ENCODE results near the gene YTHDF1.
"Not testable (repeated sequence)": the region's sequence is repeated elsewhere in the genome, so short reads cannot be mapped to it uniquely, and the experiment has no call there.

YTHDF1 gene

DNA sequence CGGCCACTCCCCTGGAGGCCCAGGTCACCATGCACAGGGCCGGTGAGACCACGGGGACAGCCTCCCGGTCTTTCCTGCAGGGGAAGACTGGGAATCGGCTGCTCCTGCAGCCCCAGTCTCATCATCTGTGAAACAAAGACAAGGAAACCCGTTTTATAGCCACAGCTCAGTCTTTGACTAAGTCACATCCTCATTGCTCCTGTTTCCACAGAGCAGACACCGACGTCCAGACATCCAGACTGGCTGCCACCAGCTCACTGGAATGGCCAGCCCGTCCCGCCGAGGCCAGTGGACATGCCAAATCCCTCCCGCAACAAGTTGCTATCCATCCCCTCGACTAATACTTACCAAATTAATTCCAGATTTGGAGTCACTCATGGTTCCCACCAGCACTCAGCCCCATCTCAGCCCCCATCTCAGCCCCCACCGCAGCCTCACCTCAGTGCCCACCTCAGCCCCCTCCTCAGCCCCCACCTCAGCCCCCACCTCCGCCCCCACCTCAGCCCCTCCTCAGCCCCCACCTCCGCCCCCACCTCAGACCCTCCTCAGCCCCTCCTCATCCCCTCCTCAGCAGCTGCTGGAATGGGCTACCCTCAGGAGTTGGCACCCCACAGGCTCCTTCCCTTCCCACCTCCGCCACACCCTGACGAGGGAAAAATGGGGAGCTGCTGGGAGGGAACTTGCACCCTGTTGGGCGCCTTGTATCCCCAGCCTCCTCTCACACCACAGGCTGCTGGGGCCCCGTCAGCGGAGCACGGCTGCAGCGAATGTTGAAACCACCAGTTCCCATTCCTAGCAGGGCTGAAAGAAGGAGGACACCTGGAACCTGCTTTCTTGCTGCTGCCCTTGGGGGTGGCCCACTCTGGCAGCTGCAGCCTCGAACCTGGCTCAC lies 48.7 kb downstream of the YTHDF1 start:
- DNase-seq = no peak

DNA sequence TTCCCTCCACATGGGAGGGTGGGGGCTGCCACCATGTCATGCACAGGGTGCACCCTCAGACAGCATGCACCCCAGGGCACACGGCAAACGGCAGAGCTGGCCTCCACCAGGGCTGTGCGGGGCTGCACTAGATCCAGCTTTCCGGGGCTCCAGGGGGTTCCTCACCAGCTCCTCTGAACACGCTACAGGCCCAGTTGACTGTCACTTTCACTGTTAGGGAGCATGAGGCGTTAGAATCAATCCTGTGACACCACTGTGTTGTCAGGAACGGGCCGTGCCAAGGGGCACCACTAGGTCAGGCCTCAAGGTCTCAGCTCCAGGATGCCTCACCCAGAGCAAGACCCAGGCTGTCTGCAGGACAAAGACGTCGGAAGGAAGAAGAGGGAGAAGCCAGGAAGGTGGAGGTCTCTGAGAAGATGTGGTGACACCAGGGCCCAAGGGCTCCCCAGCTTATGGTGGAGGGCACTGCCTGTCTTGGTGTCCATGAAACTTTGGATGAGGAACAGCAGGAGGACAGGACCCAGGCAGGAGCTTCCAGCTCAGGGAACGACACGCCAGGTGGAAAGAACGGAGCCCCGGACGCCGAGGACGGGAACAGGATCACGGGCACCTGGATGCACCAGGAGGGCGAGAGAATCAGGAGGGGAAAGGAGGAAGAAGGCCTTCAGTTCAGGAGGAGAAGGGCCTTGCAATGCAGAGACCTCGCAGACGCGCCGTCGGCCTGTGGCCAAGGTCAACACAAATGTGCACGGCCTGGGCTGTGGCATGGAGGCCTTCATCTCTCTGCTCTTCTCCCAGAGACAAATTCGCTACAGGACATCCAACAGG lies 49.5 kb downstream of the YTHDF1 start:
- no peak for DNase-seq

DNA sequence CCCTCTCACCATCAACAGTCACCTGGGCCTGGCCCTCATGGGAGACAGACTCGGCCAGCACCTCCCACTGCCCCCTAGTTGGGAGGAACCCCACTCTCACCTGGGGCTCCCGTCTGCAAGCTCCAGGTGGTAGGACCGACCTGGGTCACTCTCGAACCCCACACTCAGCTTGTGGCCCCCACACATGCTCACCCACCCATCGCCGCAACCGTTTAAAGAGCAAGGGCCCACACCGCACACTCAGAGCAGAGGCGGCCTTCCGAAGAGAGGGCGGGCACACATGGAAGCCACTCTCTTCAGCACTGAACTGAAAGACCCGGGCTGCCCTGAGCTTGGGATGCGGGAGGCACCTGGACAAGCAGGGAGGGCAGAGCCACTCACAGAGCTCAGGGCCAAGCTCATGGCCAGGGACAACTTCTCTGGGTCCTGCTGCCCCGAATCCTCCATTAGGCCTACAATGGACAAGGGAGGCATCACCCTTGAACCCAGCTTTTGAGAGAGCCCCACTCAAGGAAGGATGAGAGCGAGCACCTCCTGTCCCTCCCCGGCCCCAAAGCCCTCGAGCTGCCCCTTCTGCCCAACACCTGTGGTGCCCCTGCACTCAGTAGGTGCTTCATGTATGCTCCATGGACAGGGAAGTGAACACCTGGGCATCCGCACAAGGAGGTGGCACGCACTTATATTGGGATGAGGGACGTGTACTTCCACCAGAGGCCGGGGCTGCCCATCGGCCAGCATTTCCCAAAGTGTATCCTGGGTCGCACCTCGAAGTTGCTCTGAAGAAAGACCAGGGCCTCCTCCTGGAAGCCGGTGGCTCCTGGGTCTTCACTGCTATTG lies 50.4 kb downstream of the YTHDF1 start:
- DNase-seq = no peak

DNA sequence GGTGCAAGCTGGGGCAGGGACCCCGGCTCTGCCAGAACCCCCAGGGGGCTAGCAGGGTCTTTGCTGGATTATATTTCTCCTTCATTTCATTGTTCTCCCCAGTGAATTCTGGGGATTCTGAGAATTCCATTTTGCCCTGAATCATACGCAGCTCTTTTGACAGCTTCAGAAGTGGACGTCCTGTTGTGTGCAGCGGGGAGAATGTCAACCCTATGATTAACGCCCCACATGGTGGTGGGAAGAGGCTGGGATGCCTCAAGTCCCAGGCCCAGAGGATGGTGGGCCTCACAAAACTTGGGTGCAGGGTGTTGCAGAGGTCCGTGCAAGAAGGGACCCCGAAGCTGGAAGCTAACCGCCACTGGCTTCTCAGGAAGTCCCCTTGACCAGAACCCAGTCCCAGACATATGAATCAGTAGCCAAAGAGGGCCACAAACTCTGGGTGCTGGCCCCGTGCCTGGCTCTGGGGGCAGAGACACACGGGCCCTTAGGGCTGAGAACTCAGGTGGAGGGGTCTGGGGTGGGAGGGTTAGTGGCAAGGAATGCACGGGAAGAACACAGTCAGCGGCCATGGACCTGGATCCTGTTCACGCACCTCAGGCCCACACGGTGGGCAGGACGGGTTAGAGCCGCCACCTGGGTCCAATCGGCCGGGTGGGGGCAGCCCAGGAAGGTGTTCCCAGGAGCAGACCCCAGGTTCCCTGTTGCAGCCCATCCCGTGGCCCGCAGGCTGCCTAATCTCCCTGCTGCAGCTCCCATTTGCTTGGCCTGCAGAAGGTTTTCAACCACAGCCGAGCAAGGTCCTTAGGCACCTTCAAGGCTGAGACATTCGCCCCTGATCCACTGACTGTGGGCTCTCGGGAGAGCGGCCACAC lies 51.2 kb downstream of the YTHDF1 start:
- no peak for DNase-seq

DNA sequence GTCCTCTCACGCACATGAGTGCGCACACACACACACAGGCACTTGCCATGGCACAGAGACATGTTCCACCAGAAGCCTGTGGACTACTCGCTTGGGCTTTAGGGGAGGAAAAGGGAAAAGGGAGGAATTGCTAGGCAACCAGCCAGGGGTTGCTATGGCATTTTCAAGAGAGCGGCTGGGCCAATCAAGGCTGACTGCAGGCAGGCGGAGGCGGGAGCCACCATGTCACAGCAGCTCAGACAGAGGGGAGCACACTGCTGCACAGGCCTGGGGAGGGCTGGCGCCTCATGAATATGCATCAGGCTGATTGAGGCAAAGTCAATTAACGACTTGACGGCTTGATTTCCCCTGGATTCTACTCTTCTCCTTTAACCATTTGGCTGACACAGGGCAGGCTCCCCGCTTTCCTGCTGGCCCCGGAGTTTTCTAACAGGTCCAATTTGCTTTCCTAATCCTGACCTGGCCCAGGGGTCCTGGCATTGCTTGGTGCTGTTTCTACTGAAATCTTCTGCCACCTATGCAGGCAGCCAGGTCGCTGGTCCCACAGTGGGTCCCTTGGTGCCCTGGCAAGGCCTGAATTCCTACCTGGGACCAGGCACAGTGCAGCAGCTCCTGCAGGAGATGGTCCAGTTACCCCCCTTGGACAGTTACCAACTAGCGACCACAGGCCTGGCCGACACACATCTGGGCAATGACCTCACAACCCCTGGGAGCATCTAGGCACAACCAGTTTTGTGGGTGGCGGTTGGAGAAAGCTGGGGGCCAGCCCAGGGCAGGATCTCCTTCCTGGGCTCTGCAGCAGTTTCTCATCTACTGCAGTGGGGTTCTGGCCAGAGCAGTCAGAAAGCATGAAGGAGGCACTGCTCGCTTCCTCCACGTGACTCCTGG lies 52.1 kb downstream of the YTHDF1 start:
- peak; percentile 66 to 71 for DNase-seq

DNA sequence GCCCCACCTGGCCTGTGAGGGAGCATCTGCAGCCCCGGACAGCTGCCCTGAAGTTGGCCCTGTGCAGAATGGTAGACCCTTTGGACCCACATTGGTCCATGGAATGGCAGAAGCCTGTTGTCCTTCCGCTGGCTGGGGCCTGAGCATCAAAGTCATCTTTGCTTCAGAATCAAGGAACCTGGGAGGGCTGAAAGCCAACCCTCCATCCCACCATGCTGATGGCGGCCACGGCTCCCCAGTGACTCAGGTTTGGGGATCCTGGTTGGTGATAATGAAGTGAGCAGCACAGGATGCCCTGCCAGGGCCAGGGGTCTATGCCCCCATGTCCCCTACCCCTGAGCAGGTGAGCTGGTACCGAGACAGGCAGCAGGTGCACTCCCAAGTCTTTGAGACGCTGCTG lies 52.8 kb downstream of the YTHDF1 start:
- peak in 1 of 2 experiments; percentile 40 for DNase-seq

DNA sequence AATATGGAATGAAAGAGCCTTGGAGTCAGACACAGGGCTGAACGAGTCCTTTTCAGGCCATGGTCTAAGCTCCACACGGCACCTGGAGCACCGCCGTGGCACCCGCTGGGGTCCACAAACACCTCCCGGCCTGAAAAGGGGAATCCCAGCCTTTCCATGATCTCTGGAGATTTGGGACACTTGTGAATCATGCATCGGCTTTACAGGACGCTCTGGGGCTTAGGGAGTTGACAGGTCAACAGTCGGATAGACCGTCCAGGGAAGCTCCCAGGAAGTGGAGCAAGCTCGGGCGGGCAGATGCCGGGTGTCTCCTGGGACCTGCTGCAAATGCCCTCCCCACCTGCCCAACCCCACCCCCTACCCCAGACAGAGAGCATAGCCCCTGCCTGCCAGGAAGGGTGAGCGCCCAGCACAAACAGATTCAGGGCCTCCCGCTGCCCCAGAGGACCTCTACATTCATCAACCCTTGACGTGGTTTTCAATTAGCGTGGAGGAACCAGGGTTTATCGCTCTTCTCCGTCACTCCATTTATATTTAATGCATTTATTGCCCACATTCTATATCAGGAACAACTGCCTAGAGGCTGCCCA lies 53.6 kb downstream of the YTHDF1 start:
- no peak for DNase-seq

DNA sequence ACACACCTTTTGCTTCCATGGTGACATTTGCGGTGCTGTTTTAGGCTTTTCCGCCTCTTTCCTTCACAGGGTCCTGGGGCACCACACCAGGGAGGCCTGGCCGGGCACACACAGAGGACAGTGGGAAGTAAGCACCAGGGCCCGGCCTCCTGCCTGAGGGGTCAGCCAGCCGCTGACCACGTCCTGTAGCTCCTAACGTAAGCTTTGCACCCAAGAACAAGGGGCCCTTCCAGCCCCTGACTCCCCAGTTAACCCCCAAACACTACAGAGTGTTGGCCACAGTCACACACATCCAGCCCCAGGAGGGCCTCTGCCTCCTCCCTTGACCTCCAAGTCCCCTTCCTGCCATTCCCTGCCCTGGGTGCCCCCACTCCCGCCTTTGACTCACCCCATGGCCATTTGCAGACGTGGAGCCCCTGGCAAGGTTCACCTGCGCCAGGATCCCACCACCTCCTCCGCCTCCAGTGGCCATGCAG lies 54.7 kb downstream of the YTHDF1 start:
- no peak for DNase-seq

DNA sequence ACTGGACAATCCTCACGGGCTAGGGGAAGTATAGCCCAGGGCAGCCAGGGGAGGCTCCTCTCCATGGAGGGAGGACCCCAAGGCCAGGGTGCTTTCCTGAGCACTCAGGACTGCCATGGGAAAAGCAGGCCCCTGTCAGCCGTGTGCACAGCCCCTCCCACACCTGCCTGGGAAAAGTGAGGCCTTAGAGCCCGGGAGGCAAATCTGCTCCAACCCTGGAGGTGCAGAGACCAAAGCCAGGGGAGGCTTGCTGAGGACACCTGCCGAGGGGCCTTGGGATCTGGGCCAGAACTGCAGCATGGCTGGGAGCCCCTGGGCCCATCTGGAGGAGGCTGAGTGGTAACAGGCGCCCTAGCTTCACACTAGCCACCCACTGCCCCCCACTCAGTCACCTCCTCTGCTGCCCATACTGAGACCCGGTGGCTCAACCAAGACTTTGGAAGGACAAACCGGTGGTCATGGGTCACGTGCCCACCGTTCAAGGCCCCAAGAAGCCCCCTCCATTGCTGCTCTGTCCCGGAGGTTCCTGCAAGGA lies 55.2 kb downstream of the YTHDF1 start:
- DNase-seq = no peak

DNA sequence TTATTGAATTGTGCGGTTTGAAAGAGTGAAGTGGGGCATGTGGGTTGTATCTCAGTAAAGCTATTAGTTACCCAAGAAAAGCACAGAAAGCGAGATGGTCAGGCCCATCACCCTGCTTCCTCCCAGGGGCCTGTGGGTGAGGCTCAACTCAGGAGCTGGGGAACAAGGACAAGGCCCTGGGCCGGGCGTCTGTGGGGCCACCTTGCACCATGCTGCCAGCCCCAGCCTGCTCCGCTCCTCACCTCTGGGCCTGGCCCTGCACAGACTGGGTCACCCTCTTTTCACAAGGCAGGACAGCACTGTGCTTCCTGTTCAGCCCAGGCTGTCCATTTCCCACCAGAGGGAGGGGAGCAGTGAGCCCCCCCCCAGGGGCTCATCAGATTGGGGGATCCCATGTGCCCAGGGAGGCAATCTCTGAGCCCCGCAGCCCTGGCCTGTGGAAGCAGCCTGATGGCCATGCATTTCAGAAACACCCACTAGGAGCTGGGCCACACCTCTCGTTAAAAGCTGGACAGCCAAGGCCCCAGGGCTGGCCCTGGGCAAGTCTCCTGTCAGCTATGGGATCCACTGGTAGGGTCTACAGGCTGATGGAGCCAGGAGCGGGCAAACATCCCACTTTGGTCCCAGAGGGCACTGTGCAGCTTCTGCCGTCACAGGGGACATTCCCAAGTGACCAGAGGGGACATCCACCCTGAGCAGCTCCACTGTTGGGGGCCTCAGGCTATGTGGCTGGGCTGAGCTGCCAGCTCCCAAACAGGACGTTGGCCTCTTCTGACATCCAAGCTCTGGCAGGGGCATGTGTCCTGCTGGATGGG lies 55.9 kb downstream of the YTHDF1 start:
- DNase-seq = no peak

DNA sequence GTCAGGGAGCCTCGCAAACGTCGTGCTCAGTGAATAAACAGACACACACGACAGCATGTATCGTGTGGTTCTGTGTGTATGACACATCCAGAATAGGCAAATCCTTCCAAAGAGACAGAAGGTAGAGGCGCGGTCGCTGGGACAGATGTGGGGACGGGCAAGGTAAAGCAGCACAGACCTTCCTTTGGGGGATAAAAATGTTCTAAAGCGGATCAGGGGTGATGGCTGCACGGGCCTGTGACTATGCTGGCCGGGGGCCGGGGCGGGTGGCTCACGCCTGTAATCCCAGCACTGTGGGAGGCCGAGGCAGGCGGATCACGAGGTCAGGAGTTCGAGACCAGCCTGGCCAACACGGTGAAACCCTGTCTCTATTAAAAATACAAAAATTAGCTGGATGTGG lies 56.7 kb downstream of the YTHDF1 start:
- DNase-seq = not testable (repeated sequence)

DNA sequence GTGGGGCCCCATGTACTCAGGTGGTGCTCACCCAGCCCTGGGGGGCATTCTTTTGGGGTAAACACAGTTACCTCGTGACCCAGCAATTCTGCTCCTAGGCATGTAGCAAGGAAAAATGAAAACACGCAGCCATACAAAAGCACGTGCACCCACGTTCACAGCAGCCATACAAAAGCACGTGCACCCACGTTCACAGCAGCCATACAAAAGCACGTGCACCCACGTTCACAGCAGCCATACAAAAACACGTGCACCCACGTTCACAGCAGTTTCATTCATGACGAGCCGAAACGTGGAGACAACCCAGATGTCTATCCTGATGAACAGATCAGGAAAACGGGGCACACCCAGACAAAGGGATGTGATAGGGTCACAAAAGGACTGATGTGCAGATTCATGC lies 57.1 kb downstream of the YTHDF1 start:
- no peak for DNase-seq

DNA sequence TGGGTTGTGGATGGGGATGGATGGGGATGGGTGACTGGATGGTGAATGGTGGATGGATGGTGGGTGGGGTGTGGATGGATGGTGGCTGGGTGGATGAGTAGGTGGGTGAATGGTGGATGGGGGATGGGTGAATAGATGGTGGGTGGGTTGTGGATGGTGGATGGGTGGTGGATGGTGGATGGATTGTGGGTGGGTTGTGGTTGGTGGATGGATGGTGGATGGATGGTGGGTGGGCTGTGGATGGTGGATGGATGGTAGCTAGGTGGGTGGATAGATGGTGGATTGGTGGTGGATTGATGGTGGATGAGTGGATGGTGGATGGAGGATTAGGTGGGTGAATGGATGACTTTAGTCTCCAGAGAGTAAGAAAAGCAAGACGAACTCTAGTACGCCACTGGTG lies 57.6 kb downstream of the YTHDF1 start:
- no peak for DNase-seq

DNA sequence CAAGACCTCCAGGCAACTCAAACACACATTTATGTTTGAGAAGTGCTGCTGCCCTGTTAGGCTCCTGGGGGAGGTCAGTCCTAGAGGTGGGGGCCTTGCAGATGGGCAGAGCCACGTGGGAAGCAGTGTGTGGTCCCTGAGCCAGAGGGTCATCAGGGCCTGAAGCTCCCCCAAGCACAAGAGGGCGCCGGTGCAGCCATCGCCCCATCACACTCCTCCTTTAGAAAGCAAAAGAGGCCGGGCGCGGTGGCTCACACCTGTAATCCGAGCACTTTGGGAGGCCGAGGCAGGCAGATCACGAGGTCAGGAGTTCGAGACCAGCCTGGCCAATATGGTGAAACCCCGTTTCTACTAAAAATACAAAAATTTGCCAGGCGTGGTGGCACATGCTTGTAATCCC lies 58.5 kb downstream of the YTHDF1 start:
- not testable (repeated sequence) for DNase-seq

DNA sequence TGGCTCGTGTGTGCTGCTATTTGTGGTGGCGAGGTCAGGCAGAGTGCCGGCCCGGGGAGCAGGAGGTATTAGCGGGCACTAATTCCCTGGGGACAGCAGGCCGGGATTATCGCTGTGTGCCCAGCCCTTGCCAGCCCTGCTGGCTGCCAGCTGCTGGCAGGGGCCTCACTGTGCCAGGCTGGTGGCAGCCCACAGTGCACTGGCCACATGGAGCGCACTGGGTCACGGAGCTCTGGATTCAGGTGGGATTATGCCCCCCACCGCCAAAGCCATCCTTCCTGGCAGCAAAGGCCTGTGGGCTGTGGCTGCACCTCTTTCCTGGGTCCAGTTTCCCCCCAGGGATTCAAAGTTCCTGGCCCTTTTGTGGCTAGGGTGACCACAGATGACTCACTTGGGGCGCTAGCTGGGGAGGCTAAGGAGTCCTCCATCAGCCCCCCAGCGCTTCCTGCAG lies 59.7 kb downstream of the YTHDF1 start:
- no peak for DNase-seq

DNA sequence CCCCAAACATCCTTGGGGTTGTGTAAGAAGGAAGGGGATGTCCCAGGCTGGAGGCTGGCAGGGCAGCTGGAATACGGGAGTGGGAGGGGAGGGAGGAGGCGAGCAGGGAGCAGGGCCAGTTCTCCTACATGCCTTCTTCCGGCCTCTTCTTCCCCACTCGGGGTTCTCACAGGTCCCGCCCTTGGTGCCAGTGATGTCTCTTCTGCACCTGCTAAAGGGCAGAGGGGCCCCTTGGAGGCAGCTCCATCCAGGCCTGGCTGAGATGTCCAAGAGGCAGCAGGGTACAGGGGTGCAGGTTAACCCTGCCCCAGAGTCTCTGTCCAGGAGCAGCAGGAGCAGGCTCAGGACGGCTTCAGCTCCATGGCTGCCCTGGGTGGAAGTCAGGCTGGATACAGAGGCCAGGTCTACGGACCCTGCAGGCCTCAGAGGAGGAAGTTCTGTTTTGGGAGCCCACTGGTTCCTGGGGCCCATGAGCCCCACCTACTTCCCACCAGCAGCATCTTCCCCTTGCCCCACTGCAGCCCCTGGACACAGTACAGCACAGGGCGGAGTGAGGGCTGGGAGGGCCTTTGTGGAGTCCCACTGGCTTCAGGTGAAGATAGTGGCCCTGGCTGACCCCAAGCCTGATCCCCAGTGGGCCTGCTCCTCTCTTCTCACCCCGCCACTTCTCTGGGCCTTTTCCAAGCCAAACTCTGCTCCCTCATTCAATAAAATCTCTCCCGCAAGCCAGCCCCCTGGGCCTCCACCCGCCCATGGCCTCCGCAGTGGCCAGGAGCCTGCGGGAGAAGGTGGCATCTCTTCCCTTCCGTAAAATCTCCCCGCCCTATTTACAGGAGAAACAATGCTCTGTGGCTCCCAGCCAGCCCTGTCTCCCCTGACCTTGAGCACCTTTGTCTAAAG lies 60.4 kb downstream of the YTHDF1 start:
- DNase-seq = no peak

DNA sequence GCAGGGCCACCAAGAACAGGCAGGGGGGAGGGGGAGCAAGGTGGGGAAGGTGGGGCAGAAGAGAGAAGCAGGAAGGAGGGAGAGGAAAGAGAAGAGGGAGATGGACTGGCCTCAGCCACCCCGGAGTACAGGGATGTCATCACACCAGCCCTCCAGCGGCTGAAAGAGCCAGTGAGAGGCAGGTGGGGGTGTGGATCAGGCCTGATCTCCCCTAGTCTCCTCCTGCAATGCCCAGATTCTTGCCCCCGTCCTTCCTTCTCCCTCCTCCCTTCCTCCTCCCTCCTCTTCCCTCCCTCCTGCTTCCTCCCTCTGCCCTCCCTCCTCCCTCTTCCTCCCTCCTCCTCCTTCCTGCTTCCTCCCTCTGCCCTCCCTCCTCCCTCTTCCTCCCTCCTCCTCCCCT lies 61.5 kb downstream of the YTHDF1 start:
- peak in 1 of 2 experiments; percentile 36 for DNase-seq

Data from SHP77 (cell line).